GM21526 (cell line): ENCODE results near the gene SHISA9.

Source experiments
- ATAC-seq: cut with Tn5 transposase; IDR thresholded peaks from one replicate; pipeline ENCODE4 v1.9.1; 2021; ENCODE audit warnings: moderate library complexity; ENCODE audit not compliant: unreplicated experiment, low FRiP score

The SHISA9 gene

GRCh38 chr16:13062219-13062618 is 160.8 kb downstream of the SHISA9 start:
- ATAC-seq: no peak

DNA sequence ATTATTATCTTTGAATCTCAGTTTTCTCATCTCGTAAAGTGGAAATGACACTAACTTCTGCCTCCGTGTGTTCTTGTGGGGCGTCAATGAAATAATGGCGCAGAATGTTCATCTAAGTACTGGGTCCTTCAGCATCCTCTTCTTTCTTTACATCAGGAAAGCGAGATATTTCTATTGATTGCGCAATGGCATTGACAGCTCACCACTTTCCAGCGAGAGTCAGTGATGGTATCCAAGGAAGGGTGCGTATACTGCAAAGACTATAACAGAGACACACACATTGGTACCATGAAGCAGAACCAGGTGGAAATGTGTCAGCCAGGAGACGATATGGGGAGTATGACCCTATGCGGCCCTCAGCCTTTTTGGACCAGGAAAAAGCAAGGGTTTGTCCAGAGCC is 162.1 kb downstream of the SHISA9 start:
- no peak for ATAC-seq

DNA sequence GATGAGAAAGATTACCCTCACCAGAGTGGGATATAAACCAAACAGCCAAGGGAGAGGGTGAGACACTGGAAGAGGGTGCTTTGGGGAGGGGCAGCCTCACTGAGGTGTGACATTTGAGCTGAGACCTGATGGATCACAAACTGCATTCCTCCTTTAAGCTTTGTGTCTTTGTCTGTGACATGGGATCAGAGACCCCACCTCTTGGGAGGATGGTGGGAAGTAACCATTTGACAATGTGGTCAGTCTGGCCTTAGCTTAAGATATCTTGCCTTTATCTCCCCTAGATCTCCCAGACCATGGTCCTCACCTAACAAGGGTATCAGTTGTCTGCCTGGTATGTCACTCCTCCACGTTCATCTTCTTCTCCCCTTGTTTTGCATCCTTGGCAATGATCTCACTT is 163.4 kb downstream of the SHISA9 start:
- ATAC-seq: no peak

GRCh38 chr16:13067648-13068047 is 166.2 kb downstream of the SHISA9 start:
- ATAC-seq: no peak

- ATAC-seq: no peak
These were observed 167.7 kb downstream of the SHISA9 start for GRCh38 chr16:13068912-13069583.

- no peak for ATAC-seq
These were observed 168.9 kb downstream of the SHISA9 start for GRCh38 chr16:13070268-13070667.

GRCh38 chr16:13076878-13077277 is 175.5 kb downstream of the SHISA9 start:
- ATAC-seq: no peak

- no peak for ATAC-seq
These were observed 176.4 kb downstream of the SHISA9 start for GRCh38 chr16:13077816-13078215.

- no peak for ATAC-seq
These were observed 179.1 kb downstream of the SHISA9 start for GRCh38 chr16:13080531-13080930.

DNA sequence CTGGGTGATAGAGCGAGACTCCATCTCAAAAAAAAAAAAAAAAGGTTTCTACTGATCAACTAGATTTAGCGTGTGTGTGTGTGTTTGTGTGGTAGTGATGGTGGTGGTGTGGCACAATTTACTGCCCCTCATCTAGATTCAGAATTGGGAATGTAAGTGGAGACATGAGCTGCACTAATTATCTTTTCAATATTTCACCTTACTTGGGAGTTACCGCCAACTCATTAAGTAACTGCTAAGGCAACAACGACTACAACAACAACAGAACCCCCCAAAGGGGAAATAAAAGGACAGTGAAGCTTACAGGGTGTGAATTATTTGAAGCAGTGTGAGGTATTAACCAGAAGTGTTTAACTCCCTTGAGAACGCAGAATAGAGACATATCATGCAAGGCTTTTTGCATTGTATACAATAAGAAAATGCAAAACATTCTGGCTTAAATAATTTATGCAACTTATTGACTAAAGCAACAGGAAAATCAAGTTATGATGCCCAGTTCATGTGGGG is 180.5 kb downstream of the SHISA9 start:
- no peak for ATAC-seq

- no peak for ATAC-seq
These were observed 182.3 kb downstream of the SHISA9 start for GRCh38 chr16:13083681-13084080.

- ATAC-seq: no peak
These were observed 182.9 kb downstream of the SHISA9 start for GRCh38 chr16:13084331-13084730.

DNA sequence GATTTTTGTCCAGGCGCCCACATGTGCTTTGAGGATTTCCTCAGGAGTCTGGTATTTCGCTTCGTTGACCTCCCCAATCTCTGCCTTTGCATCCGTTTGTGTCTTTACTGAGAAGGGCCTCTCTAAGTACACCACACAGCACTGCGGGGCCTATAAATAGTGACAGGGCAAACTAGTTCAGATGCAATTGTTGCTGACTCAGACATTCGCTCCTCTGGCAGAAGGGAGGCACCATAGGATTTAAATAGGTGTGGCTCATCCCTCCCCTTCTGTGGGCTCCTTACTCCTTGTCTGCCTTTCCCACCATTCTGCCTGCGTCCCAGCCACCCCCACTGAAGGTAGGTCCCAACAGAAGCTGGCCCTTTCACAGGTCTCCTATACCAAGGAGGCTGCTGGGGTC is 192.3 kb downstream of the SHISA9 start:
- no peak for ATAC-seq

- ATAC-seq: no peak
These were observed 193.7 kb downstream of the SHISA9 start for GRCh38 chr16:13095061-13095460.

DNA sequence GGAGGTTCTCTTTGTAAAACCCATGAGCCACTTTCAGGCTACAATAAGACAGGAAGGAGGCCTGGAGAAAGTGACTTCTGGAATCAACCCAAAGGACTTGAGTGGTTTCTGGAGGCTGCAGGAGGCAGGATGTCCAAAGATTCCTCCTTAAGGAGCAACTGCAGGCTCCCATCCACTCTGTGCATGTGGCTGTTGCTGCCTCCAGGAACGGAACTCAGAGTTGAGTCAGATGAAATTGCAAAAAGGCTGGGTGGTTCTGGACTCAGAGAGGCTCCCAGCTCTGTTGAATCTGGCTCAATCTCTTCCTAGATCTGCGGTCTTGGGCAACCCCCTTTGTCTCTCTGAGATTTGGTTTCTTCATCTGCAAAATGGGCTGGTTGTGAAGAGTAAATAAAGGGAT is 197.1 kb downstream of the SHISA9 start:
- no peak for ATAC-seq

DNA sequence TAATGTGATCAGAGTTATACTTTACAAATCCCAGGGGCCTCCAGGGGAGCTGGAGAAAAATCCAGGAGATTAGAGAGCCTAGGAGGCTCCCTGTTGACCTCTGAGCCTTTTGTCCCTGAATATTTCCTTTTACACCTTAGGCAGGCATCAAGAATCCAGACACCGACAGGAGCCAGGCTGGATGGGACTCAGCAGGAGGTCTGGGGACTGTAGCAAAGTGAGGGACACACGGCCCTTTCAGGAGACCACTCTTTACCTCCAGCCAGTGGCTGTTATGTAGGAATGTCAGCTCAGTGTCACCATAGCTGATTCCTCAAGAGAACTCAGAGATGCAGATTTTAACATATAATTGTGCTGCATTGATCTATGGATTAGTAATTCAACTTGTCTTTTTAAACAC is 198.4 kb downstream of the SHISA9 start:
- no peak for ATAC-seq

- ATAC-seq: no peak
These were observed 199.6 kb downstream of the SHISA9 start for GRCh38 chr16:13100970-13101369.

DNA sequence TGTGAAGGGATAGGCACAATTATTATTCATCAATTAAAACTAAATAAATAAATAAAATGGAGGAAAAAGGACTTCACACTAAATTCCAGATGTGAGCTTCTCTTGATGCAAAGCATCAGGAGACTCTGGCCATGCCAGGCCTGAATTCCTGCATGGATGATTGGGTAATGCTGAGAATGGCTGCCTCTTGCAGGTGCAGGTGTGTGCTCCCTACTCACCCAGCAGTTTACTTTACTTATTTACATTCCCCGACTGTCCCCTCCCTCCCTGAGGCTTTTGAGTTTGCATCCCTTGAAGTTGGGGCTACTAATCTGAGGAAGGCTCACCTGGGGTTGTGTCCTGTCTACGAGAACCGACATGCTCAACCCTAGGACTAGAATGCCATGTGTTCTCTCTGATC is 200.4 kb downstream of the SHISA9 start:
- ATAC-seq: no peak

- no peak for ATAC-seq
These were observed 201.0 kb downstream of the SHISA9 start for GRCh38 chr16:13102401-13102800.

- no peak for ATAC-seq
These were observed 202.6 kb downstream of the SHISA9 start for GRCh38 chr16:13103831-13104530.

GRCh38 chr16:13104772-13105171 is 203.4 kb downstream of the SHISA9 start:
- no peak for ATAC-seq

DNA sequence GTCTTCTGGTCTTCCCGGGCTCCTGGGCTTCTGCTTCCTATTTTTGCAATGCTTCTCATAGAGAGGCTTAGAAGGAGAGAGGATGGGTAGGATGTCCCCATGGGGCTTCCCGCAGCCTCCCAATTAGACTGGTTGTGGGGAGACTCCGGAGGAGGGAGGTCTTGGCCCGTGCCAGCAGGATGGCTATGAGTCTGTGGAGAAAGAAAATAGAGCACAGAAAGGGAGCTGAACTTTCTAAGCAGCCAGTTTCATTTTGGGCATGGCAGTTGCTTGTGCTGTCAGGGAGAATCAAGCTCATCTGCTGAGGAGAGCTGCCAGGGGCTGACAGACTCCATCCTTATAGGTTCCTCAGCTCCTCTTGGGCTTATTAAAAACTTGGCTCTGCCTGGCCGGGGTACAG is 204.0 kb downstream of the SHISA9 start:
- no peak for ATAC-seq
